Endodermal cell (in vitro differentiated cells): ENCODE measurements around the gene ABLIM1. TPM values are rescaled to one million over a fixed set of nuclear protein-coding genes. Genes with fewer than 3 reads are reported as not detected.

ENCODE experiments used
- DNase-seq: peaks from one replicate; pipeline ENCODE4 v3.0.0-alpha.2; 2017
- H3K27ac ChIP-seq: 2 replicates; pipeline ENCODE4 v1.5.1; 2013; ENCODE audit warnings: mild to moderate bottlenecking, low read depth, low read length, moderate library complexity
- H3K27me3 ChIP-seq: 2 replicates; pipeline ENCODE4 v1.6.1; 2013; ENCODE audit warnings: mild to moderate bottlenecking, low read length, moderate library complexity; ENCODE audit not compliant: insufficient read depth, control insufficient read depth, poor library complexity, severe bottlenecking
- H3K36me3 ChIP-seq: 2 replicates; pipeline ENCODE4 v1.7.0; 2013; ENCODE audit warnings: mild to moderate bottlenecking, low read length, moderate library complexity; ENCODE audit not compliant: control insufficient read depth, insufficient read depth
- H3K4me1 ChIP-seq: one replicate; pipeline ENCODE4 v1.7.0; 2013; ENCODE audit warnings: low read length; ENCODE audit not compliant: control insufficient read depth, insufficient read depth
- H3K4me3 ChIP-seq: 2 replicates; pipeline ENCODE4 v1.5.1; 2013; ENCODE audit warnings: mild to moderate bottlenecking, low read length, moderate library complexity
- H3K9ac ChIP-seq: 2 replicates; pipeline ENCODE4 v1.6.1; 2013; ENCODE audit warnings: mild to moderate bottlenecking, low read length, moderate library complexity; ENCODE audit not compliant: poor library complexity, severe bottlenecking; ENCODE audit errors: extremely low read depth
- H3K9me3 ChIP-seq: 2 replicates; pipeline ENCODE4 v1.6.1; 2013; ENCODE audit warnings: mild to moderate bottlenecking, low read length, moderate library complexity; ENCODE audit not compliant: control insufficient read depth
- H3K27ac Mint-ChIP-seq: 2 replicates; pipeline ENCODE4 v1.8.0; 2020; ENCODE audit warnings: mixed read lengths
- H3K27me3 Mint-ChIP-seq: 2 replicates; pipeline ENCODE4 v1.8.0; 2021; ENCODE audit warnings: mild to moderate bottlenecking, mixed read lengths; ENCODE audit not compliant: insufficient read depth
- H3K36me3 Mint-ChIP-seq: 2 replicates; pipeline ENCODE4 v1.8.0; 2020; ENCODE audit warnings: low read depth, mixed read lengths
- H3K4me1 Mint-ChIP-seq: 2 replicates; pipeline ENCODE4 v1.8.0; 2020; ENCODE audit warnings: mixed read lengths
- H3K4me3 Mint-ChIP-seq: 2 replicates; pipeline ENCODE4 v1.8.0; 2020; ENCODE audit warnings: mild to moderate bottlenecking, moderate library complexity, mixed read lengths
- H3K9me3 Mint-ChIP-seq: 2 replicates; pipeline ENCODE4 v1.8.0; 2020; ENCODE audit warnings: mild to moderate bottlenecking, mixed read lengths
- CTCF ChIP-seq: fragments of 200-600 bp; sonication (generic); conservative IDR thresholded peaks from 2 replicates; pipeline ENCODE4 v1.5.0; 2021; ENCODE audit warnings: antibody characterized with exemption, mild to moderate bottlenecking
- WGBS, 2 experiments: methylation state at CpG; one replicate each; pipeline versions ENCODE4 v1.1.5 to v1.1.7; 2013; ENCODE audit warnings: missing lambda C conversion rate in 2 of 2, mixed read lengths in 1 of 2; ENCODE audit not compliant: insufficient coverage in 1 of 2, insufficient read length in 1 of 2; 5-methylcytosine and 5-hydroxymethylcytosine counted together
- total RNA-seq, 2 donors: library from RNA; stranded (reverse); fragmentation: NEBNext Ultra II Directional in 1 of 2; extraction: Animal tissue kit (Norgen Biotek cat#: 25700) in 1 of 2; gene quantifications; 2 replicates in 1 of 2; 3 replicates in 1 of 2; pipeline ENCODE4 v1.2.1, GENCODE V29; 2021

The ABLIM1 gene
- total RNA-seq, 2 donors from 2014 or later, result 39.3 to 49.3 TPM

- Histone ChIP-seq H3K27me3 (no peaks in the 10 kb centered on the region), H3K27ac (no peak overlapping the region), H3K9ac (no peak overlapping the region), H3K4me1 (peaks cover 19% of the 10 kb centered on the region), H3K36me3 (no peaks in the 10 kb centered on the region), H3K9me3 (no peaks in the 10 kb centered on the region), H3K4me3 (no peak overlapping the region)
- H3K27me3 Mint-ChIP-seq, result no peaks in the 10 kb centered on the region
- no peaks in the 10 kb centered on the region for H3K9me3 Mint-ChIP-seq
- no peak overlapping the region for H3K4me3 Mint-ChIP-seq
- peak; percentile 84 for DNase-seq
- peak; percentile 96 for TF ChIP-seq CTCF
- H3K4me1 Mint-ChIP-seq, result peaks cover 29% of the 10 kb centered on the region
- no peak overlapping the region for H3K27ac Mint-ChIP-seq
- WGBS, 2 experiments, result 46 to 50% methylated on average over 9 to 10 of the region's 11 CpGs
- H3K36me3 Mint-ChIP-seq, result peaks cover 19% of the 10 kb centered on the region
These were observed 186.8 kb downstream of the ABLIM1 start for GRCh38 chr10:114470956-114471905.

- Mint-ChIP-seq H3K4me1 (peaks cover 29% of the 10 kb centered on the region), H3K36me3 (peaks cover 19% of the 10 kb centered on the region), H3K27ac (no peak overlapping the region), H3K4me3 (no peak overlapping the region), H3K27me3 (no peaks in the 10 kb centered on the region), H3K9me3 (no peaks in the 10 kb centered on the region)
- no peak overlapping the region for H3K27ac ChIP-seq
- 95% methylated on average over 1 of the region's 1 CpG; no CpG with 5 or more reads in 1 of the 2 experiments for WGBS, 2 experiments
- no peaks in the 10 kb centered on the region for H3K36me3 ChIP-seq
- no peak overlapping the region for H3K4me3 ChIP-seq
- H3K9me3 ChIP-seq, result no peaks in the 10 kb centered on the region
- TF ChIP-seq CTCF, result no peak
- no peak overlapping the region for H3K9ac ChIP-seq
- DNase-seq, result no peak
- peaks cover 19% of the 10 kb centered on the region for H3K4me1 ChIP-seq
- no peaks in the 10 kb centered on the region for H3K27me3 ChIP-seq
These were observed 187.7 kb downstream of the ABLIM1 start for GRCh38 chr10:114470361-114470760.

GRCh38 chr10:114458955-114459354 is 199.1 kb downstream of the ABLIM1 start:
- Histone ChIP-seq H3K27ac (no peak overlapping the region), H3K27me3 (no peaks in the 10 kb centered on the region), H3K9ac (no peak overlapping the region), H3K4me3 (no peak overlapping the region), H3K9me3 (no peaks in the 10 kb centered on the region), H3K4me1 (no peaks in the 10 kb centered on the region), H3K36me3 (no peaks in the 10 kb centered on the region)
- Mint-ChIP-seq H3K4me1 (no peaks in the 10 kb centered on the region), H3K36me3 (peaks cover 18% of the 10 kb centered on the region), H3K27me3 (no peaks in the 10 kb centered on the region), H3K4me3 (no peak overlapping the region), H3K27ac (peak overlapping the region; percentile 69), H3K9me3 (no peaks in the 10 kb centered on the region)
- peak; percentile 90 for DNase-seq
- TF ChIP-seq CTCF, result peak; percentile 79
- WGBS, 2 experiments, result 79% methylated on average over 3 of the region's 3 CpGs; no CpG with 5 or more reads in 1 of the 2 experiments
